HG03342 (cell line): ENCODE results near the gene ATF6.

Source experiments
- ATAC-seq: cut with Tn5 transposase; IDR thresholded peaks from one replicate; pipeline ENCODE4 v1.9.1; 2021; ENCODE audit warnings: mild to moderate bottlenecking, moderate library complexity; ENCODE audit not compliant: unreplicated experiment

The ATF6 gene

GRCh38 chr1:161930064-161930463 lies 163.9 kb downstream of the ATF6 start:
- no peak for ATAC-seq

GRCh38 chr1:161932668-161933067 lies 166.5 kb downstream of the ATF6 start:
- ATAC-seq = no peak

- ATAC-seq = no peak
Observed at GRCh38 chr1:161933592-161934588, 167.8 kb downstream of the ATF6 start.

- ATAC-seq = no peak
Observed at GRCh38 chr1:161935264-161935663, 169.1 kb downstream of the ATF6 start.

GRCh38 chr1:161936786-161937185 lies 170.7 kb downstream of the ATF6 start:
- ATAC-seq = no peak

GRCh38 chr1:161940866-161941591 lies 174.9 kb downstream of the ATF6 start:
- no peak for ATAC-seq

- no peak for ATAC-seq
Observed at GRCh38 chr1:161941726-161942436, 175.8 kb downstream of the ATF6 start.

GRCh38 chr1:161943737-161944136 lies 177.6 kb downstream of the ATF6 start:
- no peak for ATAC-seq

- ATAC-seq = no peak
Observed at GRCh38 chr1:161944381-161944780, 178.3 kb downstream of the ATF6 start.

- ATAC-seq = no peak
Observed at GRCh38 chr1:161945306-161946060, 179.4 kb downstream of the ATF6 start.

GRCh38 chr1:161946071-161946987 lies 180.2 kb downstream of the ATF6 start:
- no peak for ATAC-seq

GRCh38 chr1:161948435-161948834 lies 182.3 kb downstream of the ATF6 start:
- ATAC-seq = no peak

- no peak for ATAC-seq
Observed at GRCh38 chr1:161949548-161949947, 183.4 kb downstream of the ATF6 start.

GRCh38 chr1:161950377-161950776 lies 184.3 kb downstream of the ATF6 start:
- ATAC-seq = no peak

GRCh38 chr1:161951646-161952045 lies 185.5 kb downstream of the ATF6 start:
- ATAC-seq = no peak

- ATAC-seq = no peak
Observed at GRCh38 chr1:161952607-161953172, 186.6 kb downstream of the ATF6 start.

GRCh38 chr1:161953256-161953920 lies 187.3 kb downstream of the ATF6 start:
- no peak for ATAC-seq

GRCh38 chr1:161954050-161954449 lies 187.9 kb downstream of the ATF6 start:
- ATAC-seq = no peak

GRCh38 chr1:161954466-161954865 lies 188.3 kb downstream of the ATF6 start:
- ATAC-seq = no peak
